Activated T-cell treated with anti-CD3 and anti-CD28 coated beads for 24 hours (primary cell): ENCODE data around the gene NPC1.
"Not testable (repeated sequence)": the region's sequence is repeated elsewhere in the genome, so short reads cannot be mapped to it uniquely, and the experiment has no call there.

Source experiments
- DNase-seq: peaks from one replicate; pipeline ENCODE4 v3.0.0-alpha.2; 2020; ENCODE audit warnings: low read depth

The NPC1 gene

GRCh38 chr18:23586249-23587196 lies at the start of gene NPC1:
Gene NPC1 (minus strand): TSS chr18:23586506. CDS start chr18:23586343, 163 bp downstream.
- peak; percentile 89 for DNase-seq

DNA sequence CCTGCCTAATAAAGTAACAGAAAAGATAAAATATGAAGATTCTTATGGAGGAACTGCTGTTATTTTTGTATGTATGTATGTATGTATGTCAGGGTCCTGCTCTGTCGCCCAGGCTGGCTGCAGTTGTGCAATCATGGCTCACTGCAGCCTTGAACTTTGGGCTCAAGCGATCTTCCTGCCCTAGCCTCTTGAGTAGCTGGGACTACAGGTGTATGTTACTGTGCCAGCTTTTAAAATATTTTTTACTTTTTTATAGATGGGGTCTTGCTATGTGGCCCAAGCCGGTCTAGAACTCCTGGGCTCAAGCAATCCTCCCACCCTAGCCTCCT lies 49.7 kb upstream of the NPC1 start:
- DNase-seq, result no peak

DNA sequence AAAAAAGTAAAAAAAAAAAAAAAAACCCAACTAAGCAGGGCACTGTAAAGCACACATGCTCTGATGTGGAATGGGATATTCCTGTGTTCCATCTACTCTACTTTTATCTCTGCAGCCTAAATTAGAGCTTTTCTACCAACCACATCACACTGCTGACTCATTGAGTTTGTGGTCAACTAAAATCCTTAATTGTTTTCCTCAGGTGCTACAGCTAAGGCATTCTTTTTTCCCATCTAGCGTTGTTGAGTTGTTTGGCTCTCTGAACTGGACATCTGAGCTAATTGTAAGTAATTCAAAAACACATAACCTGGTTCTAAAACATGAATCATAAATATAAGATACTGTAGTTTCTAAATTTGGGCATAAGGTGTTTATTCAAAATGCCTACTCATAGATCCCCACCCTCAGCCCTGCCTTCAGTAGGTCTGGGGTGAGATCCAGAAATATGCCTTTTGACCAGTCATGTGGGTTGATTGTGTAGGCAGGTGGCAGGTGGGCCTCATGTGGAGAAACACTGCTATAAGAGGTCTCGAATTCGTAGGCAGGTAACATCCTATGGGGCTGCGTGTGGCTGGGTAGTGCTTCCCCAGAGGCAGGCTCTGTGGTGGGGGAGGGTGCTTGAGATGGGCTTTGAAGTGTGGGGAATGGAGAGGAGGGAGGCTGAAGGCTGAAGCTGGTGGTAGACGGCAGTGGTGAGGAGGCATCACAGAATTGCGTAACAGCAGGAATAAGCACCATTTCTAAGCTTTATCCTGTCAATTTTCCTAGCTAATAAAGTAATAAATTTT lies 49.2 kb upstream of the NPC1 start:
- no peak for DNase-seq

GRCh38 chr18:23634692-23635091 lies 48.4 kb upstream of the NPC1 start:
- DNase-seq, result no peak

GRCh38 chr18:23632615-23633014 lies 46.3 kb upstream of the NPC1 start:
- DNase-seq, result no peak

GRCh38 chr18:23631746-23632145 lies 45.4 kb upstream of the NPC1 start:
- DNase-seq, result no peak

- DNase-seq, result no peak
Observed at GRCh38 chr18:23631312-23631711, 45.0 kb upstream of the NPC1 start.

- DNase-seq, result no peak
Observed at GRCh38 chr18:23629444-23629946, 43.2 kb upstream of the NPC1 start.

DNA sequence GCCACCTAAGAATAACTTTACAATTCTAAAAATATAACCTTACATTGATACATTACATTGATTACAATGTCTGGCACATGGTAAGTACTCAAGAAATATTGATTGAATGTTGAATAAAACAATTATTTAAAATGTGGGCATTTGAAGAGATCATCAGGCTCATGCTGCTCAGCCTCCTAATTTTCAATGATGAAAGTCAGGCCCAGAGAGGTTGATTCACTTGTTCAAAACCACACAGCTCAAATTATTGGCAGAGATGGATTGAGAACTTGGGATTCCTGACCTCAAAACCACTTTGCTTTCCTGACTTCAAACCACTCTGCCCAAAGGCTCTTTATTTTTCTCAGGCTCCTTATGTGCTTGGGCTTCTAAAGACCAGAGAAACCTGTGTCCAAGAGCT lies 41.7 kb upstream of the NPC1 start:
- no peak for DNase-seq

GRCh38 chr18:23627321-23627720 lies 41.0 kb upstream of the NPC1 start:
- no peak for DNase-seq

DNA sequence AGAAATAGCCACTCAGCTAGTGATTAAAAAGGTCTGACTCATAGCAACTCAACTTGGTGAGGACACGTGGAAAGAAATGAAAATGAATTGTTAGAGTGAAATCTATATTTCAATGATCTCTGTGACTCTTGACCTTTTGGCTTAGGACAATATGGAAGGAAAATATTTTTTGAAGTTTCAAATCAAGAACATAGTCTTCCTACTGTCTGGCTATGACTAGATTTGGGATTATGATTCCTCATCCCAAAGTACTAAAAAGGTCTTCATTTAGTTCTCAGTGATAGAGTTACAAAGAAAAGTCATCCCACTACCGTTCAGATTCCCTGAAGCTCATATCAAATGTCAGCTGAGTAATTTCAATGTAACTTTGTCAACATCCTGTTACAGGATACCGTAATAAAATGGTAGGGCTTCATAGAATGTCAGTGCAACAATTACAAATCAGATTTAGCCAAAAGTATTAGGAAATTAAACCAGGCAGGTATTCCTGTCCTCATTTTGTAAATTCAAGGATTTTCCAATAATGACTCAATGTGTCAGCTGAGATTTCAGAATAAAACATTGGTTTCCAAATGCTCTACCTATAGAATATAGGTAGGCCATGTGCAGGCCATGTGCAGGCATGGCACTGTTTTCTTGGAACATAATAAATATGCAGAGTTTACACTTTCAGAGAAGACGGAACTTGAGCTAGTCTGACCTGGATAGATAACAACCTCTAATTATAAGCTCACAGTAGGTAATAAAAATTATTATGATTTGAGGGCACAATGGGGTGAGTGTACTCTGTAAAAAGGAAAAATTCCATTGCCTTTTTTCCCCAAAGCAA lies 40.4 kb upstream of the NPC1 start:
- no peak for DNase-seq

- DNase-seq, result no peak
Observed at GRCh38 chr18:23623040-23623439, 36.7 kb upstream of the NPC1 start.

GRCh38 chr18:23619388-23619881 lies 33.1 kb upstream of the NPC1 start:
- no peak for DNase-seq

DNA sequence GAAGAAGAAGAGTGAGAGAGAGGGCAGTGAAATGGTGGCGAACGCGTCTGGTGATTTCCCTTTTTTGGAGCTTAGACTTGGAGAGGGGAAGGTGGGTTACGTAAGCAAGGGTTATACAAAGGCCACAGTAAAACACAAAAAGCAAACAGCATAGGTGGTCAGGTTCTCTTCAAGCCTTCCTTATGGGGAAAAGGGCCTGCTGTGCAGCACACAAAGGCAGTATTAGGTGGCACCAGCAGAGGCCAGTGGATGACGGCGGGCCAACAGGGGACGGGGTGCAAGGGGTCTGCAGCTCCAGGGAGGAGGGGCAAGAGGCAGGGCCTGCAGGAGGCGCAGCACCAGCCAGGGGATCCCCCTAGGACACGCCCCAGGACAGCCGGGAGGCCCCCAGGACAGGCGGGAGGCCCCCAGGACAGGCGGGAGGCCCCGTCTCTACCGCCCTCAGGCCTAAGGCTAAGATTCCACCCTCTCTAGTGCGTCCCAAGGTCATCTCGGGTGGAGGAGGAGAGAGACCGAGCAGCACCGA lies 32.6 kb upstream of the NPC1 start:
- no peak for DNase-seq

DNA sequence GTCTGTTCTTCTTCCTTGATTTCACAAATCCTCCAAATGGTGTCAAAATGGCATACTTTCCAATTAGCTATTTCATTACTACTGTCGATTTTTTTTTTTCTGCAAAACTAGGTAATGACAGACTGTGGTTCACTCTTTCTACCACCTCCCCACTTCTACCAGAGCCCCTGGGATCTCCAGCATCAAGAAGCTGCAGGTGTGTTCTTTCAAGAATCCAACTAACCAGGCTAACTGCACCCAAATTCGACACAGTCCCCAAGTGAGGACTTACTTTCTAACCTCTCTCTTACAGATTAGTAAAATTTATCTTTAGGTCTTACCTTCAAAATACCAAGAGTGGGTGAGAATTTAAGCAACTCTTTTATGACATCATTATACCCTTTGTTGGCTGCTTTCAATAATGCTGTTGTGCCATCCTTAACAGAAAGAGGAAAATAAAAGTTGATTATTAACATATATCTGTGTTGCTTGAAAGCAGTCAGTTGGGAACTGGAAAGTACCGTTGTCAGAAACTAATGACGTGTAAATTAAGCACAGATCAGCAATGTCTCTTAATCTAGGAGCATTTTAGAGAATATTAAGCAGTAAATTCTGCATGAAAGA lies 31.2 kb upstream of the NPC1 start:
- no peak for DNase-seq

GRCh38 chr18:23616258-23616657 lies 30.0 kb upstream of the NPC1 start:
- no peak for DNase-seq

GRCh38 chr18:23614891-23615290 lies 28.6 kb upstream of the NPC1 start:
- DNase-seq, result no peak

DNA sequence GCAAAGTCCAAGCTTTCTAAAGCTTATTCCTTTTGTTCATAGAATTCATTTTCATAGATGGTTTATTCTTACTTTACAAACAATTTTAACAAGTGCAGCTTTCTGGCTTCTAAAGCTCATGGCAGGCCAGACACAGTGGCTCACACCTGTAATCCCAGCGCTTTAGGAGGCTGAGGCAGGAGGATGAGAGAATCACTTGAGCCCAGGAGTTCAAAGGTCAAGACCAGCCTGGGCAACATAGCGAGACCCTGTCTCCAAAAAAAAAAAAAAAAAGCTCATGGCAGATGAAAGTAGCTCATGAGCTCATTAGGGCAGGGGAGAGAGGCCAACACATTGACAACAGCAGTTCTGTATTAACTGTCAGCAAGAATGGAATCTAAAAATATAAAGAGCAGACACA lies 28.1 kb upstream of the NPC1 start:
- no peak for DNase-seq

GRCh38 chr18:23613091-23613475 lies 26.8 kb upstream of the NPC1 start:
- DNase-seq, result not testable (repeated sequence)

DNA sequence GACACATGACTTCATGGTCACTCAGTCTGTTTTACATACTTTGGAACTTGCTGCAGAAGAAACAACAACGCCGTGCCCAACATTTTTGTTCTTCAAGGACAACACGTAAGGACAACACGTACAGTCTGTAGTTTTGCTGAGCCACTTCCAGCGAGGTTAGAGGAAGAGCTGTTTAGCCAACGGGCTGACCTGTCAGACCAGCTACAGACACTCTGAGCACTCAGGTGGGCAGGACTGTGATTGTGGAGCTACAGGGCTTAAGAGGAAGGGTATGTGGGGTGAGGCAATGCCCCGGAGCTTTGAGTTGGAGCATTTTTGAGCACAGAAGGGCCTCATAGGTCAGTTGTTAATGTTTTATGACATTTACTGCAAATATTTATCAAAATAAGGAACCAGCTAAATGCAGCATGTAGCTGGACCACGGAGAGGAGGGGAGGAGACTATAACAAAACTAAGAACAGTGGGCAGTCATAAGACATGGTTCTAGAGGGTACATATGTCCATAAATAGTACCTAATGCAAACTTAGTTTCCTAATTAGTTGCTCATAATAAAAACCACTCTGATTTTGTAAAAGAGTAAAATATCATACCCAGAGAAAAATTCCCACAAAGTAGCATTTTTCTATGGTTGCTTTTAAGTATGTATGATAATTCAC lies 26.3 kb upstream of the NPC1 start:
- no peak for DNase-seq
